Small intestine (tissue), 16 donors: ENCODE measurements around the gene TMEM205. TPM values are rescaled to one million over a fixed set of nuclear protein-coding genes. Genes with fewer than 3 reads are reported as not detected.

Source experiments
- DNase-seq, 2 donors: peaks; one replicate each; pipeline versions ENCODE4 v3.0.0 to v3.0.0-alpha.2; 2013
- FAIRE-seq: peaks from 2 replicates; lab custom pipeline; 2012; peaks lifted over from hg19 to GRCh38; lab: Jason Lieb, UNC
- H3K27ac ChIP-seq, 3 donors: one replicate each; pipeline ENCODE4 v1.5.1; 2013; ENCODE audit warnings: low read length in 2 of 3, mild to moderate bottlenecking in 2 of 3, control low read depth in 1 of 3, inconsistent platforms in 1 of 3, low read depth in 1 of 3, moderate library complexity in 1 of 3
- H3K27me3 ChIP-seq, 3 donors: one replicate each; pipeline ENCODE4 v1.6.1; 2013; ENCODE audit warnings: low read length in 3 of 3, inconsistent platforms in 1 of 3; ENCODE audit not compliant: control insufficient read depth in 3 of 3, insufficient read depth in 3 of 3
- H3K36me3 ChIP-seq, 3 donors: one replicate each; pipeline ENCODE4 v1.6.1; 2013; ENCODE audit warnings: low read length in 3 of 3, inconsistent platforms in 1 of 3, low read depth in 1 of 3, mild to moderate bottlenecking in 1 of 3, moderate library complexity in 1 of 3; ENCODE audit not compliant: control insufficient read depth in 3 of 3, insufficient read depth in 2 of 3
- H3K4me1 ChIP-seq, 3 donors: one replicate each; pipeline ENCODE4 v1.6.1; 2013; ENCODE audit warnings: low read length in 2 of 3, inconsistent platforms in 1 of 3, low read depth in 1 of 3, mild to moderate bottlenecking in 1 of 3, moderate library complexity in 1 of 3; ENCODE audit not compliant: control insufficient read depth in 3 of 3, insufficient read depth in 2 of 3
- H3K4me3 ChIP-seq, 3 donors: one replicate each; pipeline ENCODE4 v1.5.1; 2013; ENCODE audit warnings: low read length in 3 of 3, control low read depth in 1 of 3, inconsistent platforms in 1 of 3, low read depth in 1 of 3, mild to moderate bottlenecking in 1 of 3, moderate library complexity in 1 of 3
- H3K9me3 ChIP-seq, 2 donors: one replicate each; pipeline ENCODE4 v1.6.1; 2013; ENCODE audit warnings: low read depth in 1 of 2, low read length in 1 of 2; ENCODE audit not compliant: control insufficient read depth in 2 of 2, insufficient read depth in 1 of 2
- WGBS, 3 donors: extraction: QIAGEN DNeasy Blood & Tissue Kit; methylation state at CpG; one replicate each; pipeline ENCODE4 v1.1.7; 2013; 5-methylcytosine and 5-hydroxymethylcytosine counted together
- long read RNA-seq, 10 donors: transcript quantifications; one replicate each; lab custom pipeline, GENCODE V29; 2026
- polyA plus RNA-seq, 4 donors: library from polyadenylated mRNA; stranded (reverse) in 3 of 4; unstranded in 1 of 4; fragments of 200-250 nt in 3 of 4; fragments of 120-200 nt in 1 of 4; gene quantifications; one replicate each; pipeline versions ENCODE4 v1.2.1 to v1.2.3, GENCODE V29; 2013
- donor health status: healthy with polysubstance abuse.
- donor health status: control.
- donor health status: control.
- donor health status: Bipolar disorder and iron deficiency.
- donor health status: healthy.

The TMEM205 gene
- polyA plus RNA-seq, result 100 to 1,000 TPM in 1 of 4 donors, 10 to 100 TPM in 3; 39.8 to 127 (median 86.7) TPM
- long read RNA-seq, donor 1, result 0 reads
- long read RNA-seq, donor 2, transcript TMEM205-216 (4 exons, 792 nt), result major isoform, 20 of 27 reads
- long read RNA-seq, donor 2, partial matches to known transcripts, result 0 of 27 reads
- long read RNA-seq, donor 2, other reads (novel, unspliced or antisense), result 0 of 27 reads
- long read RNA-seq, donor 3, transcript TMEM205-216 (4 exons, 792 nt), result major isoform, 25 of 54 reads
- long read RNA-seq, donor 3, transcript TMEM205-201 (3 exons, 1,034 nt), result minor isoform, 8 of 54 reads
- long read RNA-seq, donor 3, transcript TMEM205-203 (2 exons, 1,147 nt), result minor isoform, 14 of 54 reads
- long read RNA-seq, donor 3, partial matches to known transcripts, result 0 of 54 reads
- long read RNA-seq, donor 3, other reads (novel, unspliced or antisense), result 0 of 54 reads
- long read RNA-seq, donor 4, partial matches to known transcripts, result 0 of 2 reads
- long read RNA-seq, donor 4, other reads (novel, unspliced or antisense), result 0 of 2 reads
- long read RNA-seq, donor 5, transcript TMEM205-216 (4 exons, 792 nt), result major isoform, 7 of 16 reads
- long read RNA-seq, donor 5, partial matches to known transcripts, result 0 of 16 reads
- long read RNA-seq, donor 5, other reads (novel, unspliced or antisense), result 0 of 16 reads
- long read RNA-seq, donor 6, transcript TMEM205-216 (4 exons, 792 nt), result major isoform, 24 of 45 reads
- long read RNA-seq, donor 6, transcript TMEM205-201 (3 exons, 1,034 nt), result minor isoform, 5 of 45 reads
- long read RNA-seq, donor 6, transcript TMEM205-210 (4 exons, 840 nt), result minor isoform, 5 of 45 reads
- long read RNA-seq, donor 6, transcript TMEM205-203 (2 exons, 1,147 nt), result minor isoform, 7 of 45 reads
- long read RNA-seq, donor 6, partial matches to known transcripts, result 0 of 45 reads
- long read RNA-seq, donor 6, other reads (novel, unspliced or antisense), result 0 of 45 reads
- long read RNA-seq, donor 7, transcript TMEM205-216 (4 exons, 792 nt), result major isoform, 16 of 58 reads
- long read RNA-seq, donor 7, transcript TMEM205-201 (3 exons, 1,034 nt), result minor isoform, 9 of 58 reads
- long read RNA-seq, donor 7, transcript TMEM205-203 (2 exons, 1,147 nt), result minor isoform, 13 of 58 reads
- long read RNA-seq, donor 7, transcript TMEM205-210 (4 exons, 840 nt), result minor isoform, 10 of 58 reads
- long read RNA-seq, donor 7, partial matches to known transcripts, result 0 of 58 reads
- long read RNA-seq, donor 7, other reads (novel, unspliced or antisense), result 0 of 58 reads
- long read RNA-seq, donor 8, partial matches to known transcripts, result 0 of 6 reads
- long read RNA-seq, donor 8, other reads (novel, unspliced or antisense), result 0 of 6 reads
- long read RNA-seq, donor 9, transcript TMEM205-216 (4 exons, 792 nt), result major isoform, 6 of 9 reads
- long read RNA-seq, donor 9, partial matches to known transcripts, result 0 of 9 reads
- long read RNA-seq, donor 9, other reads (novel, unspliced or antisense), result 0 of 9 reads
- long read RNA-seq, donor 10, transcript TMEM205-216 (4 exons, 792 nt), result major isoform, 30 of 58 reads
- long read RNA-seq, donor 10, transcript TMEM205-210 (4 exons, 840 nt), result minor isoform, 6 of 58 reads
- long read RNA-seq, donor 10, transcript TMEM205-201 (3 exons, 1,034 nt), result minor isoform, 5 of 58 reads
- long read RNA-seq, donor 10, transcript TMEM205-203 (2 exons, 1,147 nt), result minor isoform, 7 of 58 reads
- long read RNA-seq, donor 10, partial matches to known transcripts, result 0 of 58 reads
- long read RNA-seq, donor 10, other reads (novel, unspliced or antisense), result 0 of 58 reads

DNA sequence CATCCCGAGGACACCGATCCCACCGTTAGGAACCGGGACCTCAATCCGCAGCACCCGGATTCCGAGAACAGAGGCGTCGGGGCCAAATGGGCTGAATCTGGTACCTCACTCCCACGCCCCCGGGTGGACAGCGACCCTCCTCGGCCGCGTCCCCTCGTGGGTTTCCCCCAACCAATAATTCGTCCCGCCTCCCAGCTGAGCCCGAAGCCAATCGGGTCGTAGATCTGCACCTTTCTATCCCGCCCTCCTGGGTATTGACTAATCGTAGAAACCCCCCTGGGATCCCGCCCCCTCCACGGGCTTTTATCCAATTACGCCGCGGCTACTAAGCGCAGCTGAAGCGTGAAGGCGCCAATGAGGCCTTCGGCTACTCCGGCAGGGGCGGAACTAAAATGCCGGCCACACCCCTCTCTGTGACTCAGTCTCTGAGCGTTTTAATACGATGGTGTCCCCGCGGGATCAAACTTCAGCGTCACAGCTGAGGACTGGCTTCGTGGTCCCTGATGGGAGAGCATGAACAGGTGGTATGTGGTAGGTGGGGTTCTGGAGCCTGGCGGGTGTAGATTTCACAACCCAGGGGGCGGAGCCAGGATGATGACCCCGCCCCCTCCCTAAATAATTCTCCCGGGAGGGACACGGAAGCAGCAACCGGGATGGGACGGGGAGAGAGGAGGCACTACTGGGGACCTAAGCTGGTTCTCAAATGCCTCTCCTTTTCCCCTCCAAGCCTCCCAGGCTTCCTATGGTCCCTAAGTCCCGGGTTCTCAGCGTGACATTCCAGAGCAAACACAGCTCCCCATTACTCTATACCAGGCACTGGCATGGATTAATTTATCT is at the start of gene TMEM205, which contains the start of gene CCDC159:
TSS of gene TMEM205 (minus strand) at position 165 of the 837 bp plus-strand sequence. CDS start 649 bp downstream, outside the sequence.
TSS of gene CCDC159 (plus strand) at position 416 of the 837 bp plus-strand sequence. CDS start at position 504, 88 bp downstream.
- Histone ChIP-seq H3K36me3 (peaks cover 0 to 25% (median 0%) of the 10 kb centered on the region in 3 donors), H3K27me3 (no peaks in the 10 kb centered on the region), H3K4me1 (peaks cover 4 to 31% (median 5%) of the 10 kb centered on the region in 3 donors), H3K9me3 (peaks cover 0 to 10% of the 10 kb centered on the region in 2 donors), H3K4me3 (peak within 1 kb of the TSS; percentile 64 to 92 (median 67)), H3K27ac (peak within 1 kb of the TSS; percentile 59 to 88 (median 86))
- 0% methylated on average over 46 to 50 of the region's 50 CpGs for WGBS, 3 donors
- FAIRE-seq (peak; percentile 82), DNase-seq (peak; percentile 99)

DNA sequence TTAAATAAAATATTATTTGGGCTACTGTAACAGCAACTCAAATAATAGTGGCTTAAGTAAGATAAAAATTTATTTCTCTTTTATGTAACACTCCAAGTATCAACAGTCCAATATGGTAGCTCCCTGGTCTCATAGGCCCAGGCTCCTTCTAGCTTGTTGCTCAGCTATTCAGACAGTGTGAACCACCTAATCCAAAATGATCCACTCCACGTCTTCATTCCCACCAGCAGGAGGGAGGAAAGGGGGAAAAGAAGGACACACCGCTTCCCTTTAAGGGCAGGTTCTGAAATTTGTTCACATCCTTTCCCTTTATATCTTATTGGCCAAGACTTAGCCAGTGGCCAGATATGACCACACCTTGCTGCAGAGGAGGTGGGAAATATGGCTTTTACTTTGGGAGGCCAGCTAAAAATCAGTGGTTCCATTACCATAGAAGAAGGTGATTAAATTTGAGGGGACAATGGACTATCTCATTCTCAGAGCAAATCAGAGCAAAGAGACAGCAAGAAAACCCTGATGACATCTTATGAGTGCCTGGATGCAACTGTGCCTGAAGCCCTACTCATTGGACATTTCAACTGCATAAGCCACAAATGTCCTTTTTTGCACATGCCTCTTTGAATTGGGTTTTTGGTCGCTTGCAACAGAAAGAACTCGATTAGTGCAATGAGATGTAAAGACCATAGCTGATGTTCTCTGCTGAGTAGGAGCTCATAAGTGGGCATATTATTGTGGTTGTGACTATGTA is 45.0 kb upstream of the TMEM205 start:
- peaks cover 0 to 5% of the 10 kb centered on the region in 2 donors for H3K9me3 ChIP-seq
- WGBS, 3 donors, result 73 to 80% (median 78%) methylated on average over 4 of the region's 4 CpGs
- H3K27ac ChIP-seq, result no peak overlapping the region
- FAIRE-seq, result no peak
- H3K4me3 ChIP-seq, result no peak overlapping the region
- H3K27me3 ChIP-seq, result no peaks in the 10 kb centered on the region
- no peaks in the 10 kb centered on the region for H3K36me3 ChIP-seq
- H3K4me1 ChIP-seq, result no peaks in the 10 kb centered on the region
- no peak for DNase-seq

DNA sequence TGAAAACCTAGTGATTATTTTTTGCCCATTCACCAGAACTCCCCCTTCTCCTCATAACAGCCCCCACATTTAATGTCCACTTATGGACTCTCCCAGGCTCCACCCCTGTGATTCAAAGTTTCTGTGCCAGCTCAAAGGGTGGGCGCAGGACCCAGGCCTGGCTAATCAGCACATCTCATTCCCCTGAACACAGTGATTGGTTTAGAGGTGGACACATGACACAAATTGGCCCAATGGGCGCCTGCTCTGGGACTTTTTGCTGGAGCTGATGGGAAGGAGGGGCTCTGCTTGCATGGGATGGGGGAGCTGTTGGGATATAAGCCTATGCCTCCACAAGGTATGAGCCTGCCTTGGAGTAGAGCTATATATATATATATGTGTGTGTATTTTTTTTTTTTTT is 44.3 kb upstream of the TMEM205 start:
- Histone ChIP-seq H3K4me3 (no peak overlapping the region), H3K36me3 (no peaks in the 10 kb centered on the region), H3K27me3 (no peaks in the 10 kb centered on the region), H3K4me1 (no peaks in the 10 kb centered on the region), H3K9me3 (peaks cover 0 to 5% of the 10 kb centered on the region in 2 donors), H3K27ac (no peak overlapping the region)
- no peak for FAIRE-seq
- no peak for DNase-seq
- 88 to 95% (median 90%) methylated on average over 2 of the region's 2 CpGs for WGBS, 3 donors

DNA sequence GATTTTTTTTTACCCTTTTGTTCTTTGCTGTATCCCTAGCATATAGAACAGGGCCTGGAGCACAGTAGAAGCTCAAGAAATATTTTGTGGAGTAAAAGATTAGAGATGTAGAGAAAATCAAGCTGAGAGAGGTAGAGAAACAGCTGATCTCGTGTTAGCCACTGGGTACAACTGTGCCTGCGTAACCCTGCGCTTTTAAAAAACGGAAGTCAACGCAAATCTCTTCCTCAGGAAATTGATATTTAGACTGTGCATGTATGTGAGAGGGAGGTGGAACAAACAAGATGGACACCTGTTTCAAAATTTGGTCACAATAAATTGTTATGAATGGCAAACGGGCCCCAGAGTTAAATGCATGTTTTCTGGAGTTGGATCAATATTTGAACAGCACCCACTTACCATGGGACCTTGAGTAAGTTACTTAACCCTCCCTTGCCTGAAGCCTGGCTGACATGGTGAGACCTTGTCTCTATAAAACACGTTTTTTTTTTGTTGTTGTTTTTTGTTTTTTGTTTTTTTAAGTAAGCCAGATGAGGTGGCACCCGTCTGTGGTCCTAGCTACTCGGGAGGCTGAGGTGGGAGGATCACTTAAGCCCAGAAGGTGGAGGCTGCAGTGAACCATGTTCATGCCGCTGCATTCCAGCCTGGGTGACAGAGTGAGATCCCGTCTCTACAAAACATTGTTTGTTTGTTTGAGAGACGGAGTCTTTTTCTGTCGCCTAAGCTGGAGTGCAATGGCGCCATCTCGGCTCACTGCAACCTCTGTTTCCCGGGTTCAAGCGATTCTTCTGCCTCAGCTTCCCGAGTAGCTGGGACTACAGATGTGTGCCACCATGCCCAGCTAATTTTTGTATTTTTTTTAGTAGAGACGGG is 41.3 kb upstream of the TMEM205 start:
- 69 to 72% (median 72%) methylated on average over 19 of the region's 19 CpGs for WGBS, 3 donors
- no peaks in the 10 kb centered on the region for H3K36me3 ChIP-seq
- no peak overlapping the region for H3K4me3 ChIP-seq
- FAIRE-seq (no peak), DNase-seq (no peak)
- H3K27ac ChIP-seq, result no peak overlapping the region
- H3K27me3 ChIP-seq, result peaks cover 0 to 9% (median 6%) of the 10 kb centered on the region in 3 donors
- H3K4me1 ChIP-seq, result peaks cover 2 to 16% (median 4%) of the 10 kb centered on the region in 3 donors
- peaks cover 0 to 5% of the 10 kb centered on the region in 2 donors for H3K9me3 ChIP-seq

- peaks cover 0 to 14% (median 6%) of the 10 kb centered on the region in 3 donors for H3K27me3 ChIP-seq
- H3K9me3 ChIP-seq, result no peaks in the 10 kb centered on the region
- DNase-seq (no peak), FAIRE-seq (no peak)
- no peak overlapping the region for H3K27ac ChIP-seq
- 78 to 84% (median 81%) methylated on average over 5 of the region's 5 CpGs for WGBS, 3 donors
- peaks cover 0 to 7% (median 0%) of the 10 kb centered on the region in 3 donors for H3K36me3 ChIP-seq
- H3K4me1 ChIP-seq, result peaks cover 2 to 27% (median 8%) of the 10 kb centered on the region in 3 donors
- no peak overlapping the region for H3K4me3 ChIP-seq
Measured at GRCh38 chr19:11384778-11385129, 38.7 kb upstream of the TMEM205 start.

DNA sequence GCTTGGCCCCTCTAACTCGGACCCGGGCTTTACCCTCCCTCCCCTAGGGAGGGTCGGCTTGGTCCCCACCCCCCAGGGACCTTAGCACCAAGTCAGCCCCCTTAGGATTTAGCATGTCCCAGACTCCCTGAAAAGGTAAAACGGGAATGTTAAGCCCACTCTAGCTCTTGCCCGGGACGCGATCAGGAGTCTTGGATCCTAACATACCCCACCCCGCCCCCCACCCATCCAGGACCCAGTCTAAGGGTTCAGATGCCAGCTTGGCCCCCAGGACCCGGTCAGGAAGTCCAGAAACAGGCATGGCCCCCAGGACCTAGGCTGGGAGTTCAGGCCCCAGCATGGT is 37.6 kb upstream of the TMEM205 start:
- FAIRE-seq, result no peak
- H3K36me3 ChIP-seq, result peaks cover 0 to 12% (median 0%) of the 10 kb centered on the region in 3 donors
- WGBS, 3 donors, result 0 to 1% (median 1%) methylated on average over 9 of the region's 9 CpGs
- H3K27ac ChIP-seq, result peak overlapping the region in 1 of 3 donors; percentile 74
- H3K27me3 ChIP-seq, result peaks cover 0 to 14% (median 6%) of the 10 kb centered on the region in 3 donors
- peaks cover 2 to 27% (median 8%) of the 10 kb centered on the region in 3 donors for H3K4me1 ChIP-seq
- no peaks in the 10 kb centered on the region for H3K9me3 ChIP-seq
- H3K4me3 ChIP-seq, result peak overlapping the region in 2 of 3 donors; percentile 24 to 55
- DNase-seq, result no peak
